ENCODE results near the gene NEB.

- no peak for TF ChIP-seq EP300 (IDR thresholded peaks at IDR 0.05; ENCODE audit: low read depth)
- TF ChIP-seq, protein P1, sequence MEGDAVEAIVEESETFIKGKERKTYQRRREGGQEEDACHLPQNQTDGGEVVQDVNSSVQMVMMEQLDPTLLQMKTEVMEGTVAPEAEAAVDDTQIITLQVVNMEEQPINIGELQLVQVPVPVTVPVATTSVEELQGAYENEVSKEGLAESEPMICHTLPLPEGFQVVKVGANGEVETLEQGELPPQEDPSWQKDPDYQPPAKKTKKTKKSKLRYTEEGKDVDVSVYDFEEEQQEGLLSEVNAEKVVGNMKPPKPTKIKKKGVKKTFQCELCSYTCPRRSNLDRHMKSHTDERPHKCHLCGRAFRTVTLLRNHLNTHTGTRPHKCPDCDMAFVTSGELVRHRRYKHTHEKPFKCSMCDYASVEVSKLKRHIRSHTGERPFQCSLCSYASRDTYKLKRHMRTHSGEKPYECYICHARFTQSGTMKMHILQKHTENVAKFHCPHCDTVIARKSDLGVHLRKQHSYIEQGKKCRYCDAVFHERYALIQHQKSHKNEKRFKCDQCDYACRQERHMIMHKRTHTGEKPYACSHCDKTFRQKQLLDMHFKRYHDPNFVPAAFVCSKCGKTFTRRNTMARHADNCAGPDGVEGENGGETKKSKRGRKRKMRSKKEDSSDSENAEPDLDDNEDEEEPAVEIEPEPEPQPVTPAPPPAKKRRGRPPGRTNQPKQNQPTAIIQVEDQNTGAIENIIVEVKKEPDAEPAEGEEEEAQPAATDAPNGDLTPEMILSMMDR (IDR thresholded peaks at IDR 0.05) = no peak
Observed at GRCh38 chr2:151708788-151709187, 25.5 kb downstream of the NEB start.

Data from transverse colon (tissue), 3 donors.